NB4 (cell line): ENCODE measurements around the gene LY86.

Source experiments
- DNase-seq: peaks from one replicate; pipeline ENCODE4 v3.0.0; 2010; ENCODE audit warnings: low read depth
- H3K4me3 ChIP-seq: one replicate; pipeline ENCODE4 v1.5.1; 2011; ENCODE audit warnings: mild to moderate bottlenecking, low read depth, low read length, moderate library complexity
- CTCF ChIP-seq: IDR thresholded peaks from one replicate; pipeline ENCODE4 v1.5.1; 2012; ENCODE audit warnings: low read depth, low read length
- MYC ChIP-seq: IDR thresholded peaks from 2 replicates; pipeline ENCODE4 v1.6.1; 2011; ENCODE audit warnings: low read depth, low read length
- POLR2A ChIP-seq: IDR thresholded peaks from 2 replicates; pipeline ENCODE4 v1.6.1; 2011; ENCODE audit warnings: mild to moderate bottlenecking; ENCODE audit not compliant: insufficient read length; ENCODE audit errors: extremely low read depth
- TF ChIP-seq, protein P1 (sequence below): IDR thresholded peaks from 2 replicates; pipeline ENCODE4 v1.6.1; 2011; ENCODE audit warnings: low read depth, low read length

Gene LY86

GRCh38 chr6:6689400-6690143 is 101.1 kb downstream of the LY86 start:
- peak; percentile 52 for DNase-seq
- TF ChIP-seq MYC = no peak
- TF ChIP-seq POLR2A = no peak
- no peak for TF ChIP-seq CTCF
- TF ChIP-seq, protein P1, sequence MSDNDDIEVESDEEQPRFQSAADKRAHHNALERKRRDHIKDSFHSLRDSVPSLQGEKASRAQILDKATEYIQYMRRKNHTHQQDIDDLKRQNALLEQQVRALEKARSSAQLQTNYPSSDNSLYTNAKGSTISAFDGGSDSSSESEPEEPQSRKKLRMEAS = no peak
- no peak overlapping the region for H3K4me3 ChIP-seq

- no peak for DNase-seq
- TF ChIP-seq, protein P1 = no peak
- TF ChIP-seq CTCF (no peak), POLR2A (no peak)
- H3K4me3 ChIP-seq = no peak overlapping the region
These were observed 101.6 kb downstream of the LY86 start for GRCh38 chr6:6690144-6690483.

GRCh38 chr6:6694368-6694780 is 105.9 kb downstream of the LY86 start:
- H3K4me3 ChIP-seq = no peak overlapping the region
- TF ChIP-seq POLR2A (no peak), CTCF (peak; percentile 36), MYC (no peak)
- peak; percentile 65 for DNase-seq

GRCh38 chr6:6694825-6695624 is 106.5 kb downstream of the LY86 start:
- H3K4me3 ChIP-seq = no peak overlapping the region
- no peak for TF ChIP-seq CTCF
- TF ChIP-seq, protein P1 = peak; percentile 26; the same call in 1 of the 2 replicates
- DNase-seq = peak; percentile 77

DNA sequence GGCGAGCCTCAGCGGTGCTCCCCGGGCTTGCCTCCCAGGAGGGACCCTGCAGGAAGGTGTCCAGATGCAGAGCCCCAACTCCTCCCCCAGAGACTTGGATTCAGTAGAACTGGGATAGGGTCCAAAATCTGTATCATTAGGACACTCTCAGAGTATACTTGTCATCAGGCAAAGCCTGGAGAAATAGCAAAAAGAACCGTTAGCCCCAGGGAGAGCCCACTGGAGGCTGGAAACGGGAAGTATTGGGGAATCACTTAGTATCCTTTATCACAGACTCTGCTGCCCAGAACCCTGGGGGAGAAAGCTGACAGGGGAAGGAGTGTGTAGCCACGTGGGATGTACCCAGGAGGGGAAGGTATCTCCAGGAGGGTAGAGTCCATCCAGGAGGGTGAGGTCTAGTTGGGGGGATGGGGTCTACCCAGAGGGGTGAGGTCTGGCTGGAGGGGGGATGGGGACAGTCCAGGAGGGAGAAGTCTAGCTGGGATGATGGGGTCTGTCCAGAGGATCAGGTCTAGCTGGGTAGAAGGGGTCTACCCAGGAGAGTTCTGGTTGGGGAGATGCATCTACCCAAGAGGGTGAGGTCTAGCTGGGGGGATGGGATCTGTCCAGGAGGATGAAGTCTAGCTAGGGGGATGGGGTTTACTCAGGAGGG is 107.2 kb downstream of the LY86 start:
- no peak overlapping the region for H3K4me3 ChIP-seq
- no peak for DNase-seq
- TF ChIP-seq, protein P1 = no peak
- TF ChIP-seq POLR2A (no peak), CTCF (no peak), MYC (no peak)
